GM12872 (cell line): Measurements from ENCODE around the gene GALNT13.

Source experiments
- TF ChIP-seq, protein P1 (sequence below): IDR thresholded peaks from 3 replicates; pipeline ENCODE4 v1.5.1; 2011; ENCODE audit warnings: low read depth, mild to moderate bottlenecking, low read length, moderate library complexity; ENCODE audit not compliant: insufficient read depth

Gene GALNT13

DNA sequence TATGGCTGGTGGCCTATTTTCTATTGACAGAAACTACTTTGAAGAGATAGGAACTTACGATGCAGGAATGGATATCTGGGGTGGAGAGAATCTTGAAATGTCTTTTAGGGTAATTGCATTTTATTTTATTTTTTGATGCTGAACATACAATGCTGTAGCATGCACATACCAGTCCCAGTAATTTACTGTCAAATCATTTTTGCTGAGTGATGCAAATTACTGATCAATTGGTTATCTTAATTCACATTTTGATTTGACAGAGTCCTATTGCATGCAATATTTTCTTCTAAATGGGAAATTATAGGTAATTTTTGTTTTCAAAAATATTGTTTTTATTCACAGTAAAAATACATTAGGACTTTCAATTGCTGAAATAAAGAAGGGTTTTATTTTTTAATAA is 387.3 kb downstream of the GALNT13 start:
- TF ChIP-seq, protein P1, sequence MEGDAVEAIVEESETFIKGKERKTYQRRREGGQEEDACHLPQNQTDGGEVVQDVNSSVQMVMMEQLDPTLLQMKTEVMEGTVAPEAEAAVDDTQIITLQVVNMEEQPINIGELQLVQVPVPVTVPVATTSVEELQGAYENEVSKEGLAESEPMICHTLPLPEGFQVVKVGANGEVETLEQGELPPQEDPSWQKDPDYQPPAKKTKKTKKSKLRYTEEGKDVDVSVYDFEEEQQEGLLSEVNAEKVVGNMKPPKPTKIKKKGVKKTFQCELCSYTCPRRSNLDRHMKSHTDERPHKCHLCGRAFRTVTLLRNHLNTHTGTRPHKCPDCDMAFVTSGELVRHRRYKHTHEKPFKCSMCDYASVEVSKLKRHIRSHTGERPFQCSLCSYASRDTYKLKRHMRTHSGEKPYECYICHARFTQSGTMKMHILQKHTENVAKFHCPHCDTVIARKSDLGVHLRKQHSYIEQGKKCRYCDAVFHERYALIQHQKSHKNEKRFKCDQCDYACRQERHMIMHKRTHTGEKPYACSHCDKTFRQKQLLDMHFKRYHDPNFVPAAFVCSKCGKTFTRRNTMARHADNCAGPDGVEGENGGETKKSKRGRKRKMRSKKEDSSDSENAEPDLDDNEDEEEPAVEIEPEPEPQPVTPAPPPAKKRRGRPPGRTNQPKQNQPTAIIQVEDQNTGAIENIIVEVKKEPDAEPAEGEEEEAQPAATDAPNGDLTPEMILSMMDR = no peak

DNA sequence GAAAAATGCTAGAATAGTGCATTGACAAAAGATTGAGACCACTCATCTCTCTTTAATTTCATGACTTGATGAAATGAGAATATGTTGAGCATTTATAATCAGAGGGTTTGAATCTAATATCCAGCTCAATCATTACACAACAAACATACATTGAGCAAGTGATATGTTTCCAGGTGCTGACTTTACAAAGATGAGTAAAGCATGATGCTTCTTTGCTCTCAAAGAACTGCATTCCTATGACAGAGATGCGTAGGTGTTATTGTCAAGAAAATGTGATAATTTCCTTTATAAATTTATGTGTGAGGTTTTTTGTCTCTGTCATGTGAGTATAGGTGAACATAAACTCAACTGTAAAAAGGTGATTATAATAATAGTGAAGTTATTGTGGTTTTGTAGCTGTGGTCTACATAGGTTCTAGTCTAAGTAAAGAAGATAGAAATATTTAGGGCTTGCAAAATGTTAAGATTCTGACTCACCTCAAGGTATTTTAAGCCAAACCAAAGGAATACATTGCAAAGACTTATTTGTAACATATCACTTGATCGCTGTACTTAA is 389.8 kb downstream of the GALNT13 start:
- TF ChIP-seq, protein P1 = no peak

DNA sequence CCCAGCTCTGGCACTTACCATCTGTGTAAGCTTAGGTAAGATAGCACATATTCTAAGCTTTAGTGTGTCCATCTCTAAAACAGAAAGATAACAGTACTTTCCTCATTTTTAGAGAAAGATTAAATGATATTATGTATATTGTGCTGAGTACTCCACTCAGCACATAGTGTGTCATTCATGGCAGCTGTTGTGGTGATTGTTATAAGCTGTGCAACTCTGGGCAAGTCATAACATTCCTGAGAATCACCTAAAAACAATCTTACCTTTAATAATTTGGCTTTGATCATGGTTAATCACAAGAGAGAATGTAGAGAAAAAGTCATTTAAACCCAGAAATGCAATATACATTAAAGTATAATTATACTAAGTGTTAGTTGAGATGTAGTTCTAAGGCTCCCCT is 391.5 kb downstream of the GALNT13 start:
- TF ChIP-seq, protein P1 = no peak

DNA sequence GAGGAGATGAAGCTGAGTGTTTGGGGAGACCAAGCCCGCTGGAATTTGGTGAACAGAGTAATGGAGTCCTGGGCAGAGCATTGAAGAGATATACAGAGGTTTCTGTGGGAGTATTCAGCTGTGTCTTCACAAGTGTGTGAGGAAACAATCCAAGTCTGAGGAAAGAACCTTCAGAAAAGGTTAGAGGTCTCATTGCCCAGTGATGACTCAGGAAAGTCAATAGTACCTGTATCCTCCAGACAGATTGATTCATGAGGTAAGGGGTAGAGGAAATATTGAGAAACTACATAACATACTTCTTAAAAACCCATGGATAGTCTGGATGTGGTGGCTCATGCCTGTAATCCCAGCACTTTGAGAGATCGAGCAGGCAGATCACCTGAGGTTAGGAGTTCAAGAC is 392.3 kb downstream of the GALNT13 start:
- TF ChIP-seq, protein P1 = no peak

DNA sequence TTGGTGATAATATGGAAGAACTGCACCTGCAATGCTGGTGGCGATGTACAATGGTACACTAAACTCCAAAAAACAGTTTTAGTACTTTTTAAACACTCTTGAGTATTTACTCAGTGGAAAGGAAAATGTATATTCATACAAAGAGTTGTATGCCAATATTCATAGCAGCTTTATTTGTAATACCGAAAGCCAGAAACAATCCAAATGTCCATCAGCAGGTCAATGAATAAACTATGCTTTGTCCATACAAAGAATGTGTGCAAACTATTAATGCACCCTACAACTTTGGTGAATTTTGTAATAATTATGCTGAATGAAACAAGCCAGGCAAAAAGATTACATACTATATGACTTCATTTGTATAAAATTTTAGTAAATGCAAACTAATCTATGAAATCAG is 396.3 kb downstream of the GALNT13 start:
- TF ChIP-seq, protein P1 = no peak

DNA sequence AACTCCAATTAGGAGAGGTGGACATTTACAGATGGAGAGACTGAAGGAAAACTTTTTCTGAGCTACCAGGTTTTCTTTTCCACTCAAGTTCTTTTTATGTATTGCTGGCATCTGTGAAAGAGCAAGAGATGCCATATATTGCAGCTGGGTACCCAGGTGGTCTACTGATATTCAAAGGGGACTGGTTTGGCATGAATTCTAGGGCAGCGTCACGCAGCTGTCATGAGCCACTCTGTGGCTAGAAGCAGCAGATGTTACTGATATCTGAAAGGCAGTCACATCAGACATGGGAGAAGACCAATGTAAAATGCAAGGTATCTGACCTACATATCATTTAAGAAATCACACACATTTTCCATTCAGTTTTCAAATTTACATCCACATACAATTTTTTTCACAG is 408.8 kb downstream of the GALNT13 start:
- TF ChIP-seq, protein P1 = no peak

DNA sequence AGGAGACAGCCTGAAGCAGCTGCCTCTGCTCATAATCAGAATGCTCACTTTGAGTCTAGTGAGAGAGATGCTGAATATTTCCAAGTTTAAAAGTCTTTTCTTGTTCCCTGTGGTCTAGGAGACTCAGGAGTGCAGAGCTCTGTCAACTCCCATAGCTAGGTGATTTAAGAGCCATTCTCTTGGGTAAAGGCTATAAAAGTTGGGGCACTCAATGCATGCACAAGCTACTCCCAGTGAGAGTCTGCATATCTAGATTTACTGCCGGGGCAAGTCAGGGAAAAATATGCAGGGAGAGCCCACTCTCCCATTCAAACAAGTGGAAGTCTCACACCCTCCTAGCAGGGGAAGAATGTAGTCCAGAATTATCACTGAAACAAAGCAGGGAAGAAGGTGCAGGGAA is 418.1 kb downstream of the GALNT13 start:
- TF ChIP-seq, protein P1 = no peak
